ENCODE measurements around the gene PDE4D. TPM values are rescaled to one million over a fixed set of nuclear protein-coding genes. Genes with fewer than 3 reads are reported as not detected.
"Not testable (repeated sequence)": the region's sequence is repeated elsewhere in the genome, so short reads cannot be mapped to it uniquely, and the experiment has no call there.

The PDE4D gene
- total RNA-seq, 4 donors from 2014 or later = 35.0 to 121 (median 63.4) TPM

DNA sequence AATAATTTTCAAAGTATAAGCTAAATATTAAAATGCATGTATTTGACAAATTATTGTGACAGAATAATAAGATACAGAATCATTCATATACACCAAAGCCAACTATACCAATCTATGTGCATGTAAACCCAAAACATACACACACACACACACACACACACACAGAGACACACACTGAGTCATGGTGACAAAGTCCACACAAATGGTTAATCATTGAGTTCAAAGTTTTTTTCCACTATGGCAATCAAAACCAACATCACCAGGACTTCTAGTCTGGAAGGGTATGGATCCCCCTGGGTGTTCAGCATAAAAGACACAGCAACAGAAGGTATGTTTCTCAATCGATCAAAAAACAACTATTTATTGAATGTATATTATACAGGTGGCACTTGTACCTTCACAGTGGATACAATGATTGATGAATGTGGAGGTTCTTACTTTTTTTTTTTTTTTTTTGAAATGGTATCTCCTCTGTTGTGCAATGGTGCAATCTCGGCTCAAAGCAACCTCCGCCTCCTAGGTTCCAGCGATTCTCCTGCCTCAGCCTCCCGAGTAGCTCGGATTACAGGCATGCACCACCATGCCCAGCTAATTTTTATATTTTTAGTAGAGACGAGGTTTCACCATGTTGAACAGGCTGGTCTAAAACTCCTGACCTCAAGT, 137.0 kb downstream of the PDE4D start:
- 93 to 98% methylated on average over 5 to 7 of the region's 7 CpGs for WGBS, 2 donors (ENCODE audit: low coverage in 1 of 2)
- TF ChIP-seq EP300 (IDR thresholded peaks at IDR 0.05) (no peak), POLR2A (IDR thresholded peaks at IDR 0.05) (no peak), POLR2AphosphoS5 (IDR thresholded peaks at IDR 0.05) (no peak)
- TF ChIP-seq, protein P1, sequence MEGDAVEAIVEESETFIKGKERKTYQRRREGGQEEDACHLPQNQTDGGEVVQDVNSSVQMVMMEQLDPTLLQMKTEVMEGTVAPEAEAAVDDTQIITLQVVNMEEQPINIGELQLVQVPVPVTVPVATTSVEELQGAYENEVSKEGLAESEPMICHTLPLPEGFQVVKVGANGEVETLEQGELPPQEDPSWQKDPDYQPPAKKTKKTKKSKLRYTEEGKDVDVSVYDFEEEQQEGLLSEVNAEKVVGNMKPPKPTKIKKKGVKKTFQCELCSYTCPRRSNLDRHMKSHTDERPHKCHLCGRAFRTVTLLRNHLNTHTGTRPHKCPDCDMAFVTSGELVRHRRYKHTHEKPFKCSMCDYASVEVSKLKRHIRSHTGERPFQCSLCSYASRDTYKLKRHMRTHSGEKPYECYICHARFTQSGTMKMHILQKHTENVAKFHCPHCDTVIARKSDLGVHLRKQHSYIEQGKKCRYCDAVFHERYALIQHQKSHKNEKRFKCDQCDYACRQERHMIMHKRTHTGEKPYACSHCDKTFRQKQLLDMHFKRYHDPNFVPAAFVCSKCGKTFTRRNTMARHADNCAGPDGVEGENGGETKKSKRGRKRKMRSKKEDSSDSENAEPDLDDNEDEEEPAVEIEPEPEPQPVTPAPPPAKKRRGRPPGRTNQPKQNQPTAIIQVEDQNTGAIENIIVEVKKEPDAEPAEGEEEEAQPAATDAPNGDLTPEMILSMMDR (IDR thresholded peaks at IDR 0.05) = no peak

DNA sequence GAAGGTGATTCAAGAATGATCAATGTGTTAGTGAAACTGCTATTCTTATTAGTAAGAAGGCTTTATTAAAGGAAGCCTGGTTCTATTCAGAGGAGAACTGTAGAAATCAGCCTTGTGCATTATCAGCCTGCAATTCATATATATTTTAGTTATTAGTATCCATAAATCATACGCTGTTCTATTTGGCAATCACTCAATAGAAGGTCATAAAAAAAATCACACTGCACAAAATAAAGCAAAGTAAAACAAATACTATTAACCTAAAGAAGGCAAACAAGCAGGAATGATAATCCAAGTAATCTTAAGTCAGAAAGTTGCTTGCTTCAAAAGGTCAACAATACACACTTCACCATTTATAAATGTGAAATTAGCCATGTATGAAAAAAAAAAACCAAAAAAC, 138.1 kb downstream of the PDE4D start:
- no peaks in the 10 kb centered on the region for H3K27me3 ChIP-seq
- 89 to 96% methylated on average over 1 of the region's 1 CpG for WGBS, 2 donors (ENCODE audit: low coverage in 1 of 2)
- H3K27ac ChIP-seq = no peak overlapping the region
- TF ChIP-seq, protein P1 (IDR thresholded peaks at IDR 0.05) = no peak
- TF ChIP-seq EP300 (IDR thresholded peaks at IDR 0.05) = no peak
- TF ChIP-seq POLR2A (IDR thresholded peaks at IDR 0.05) = no peak
- no peak for TF ChIP-seq POLR2AphosphoS5 (IDR thresholded peaks at IDR 0.05)
- H3K36me3 ChIP-seq = no peaks in the 10 kb centered on the region
- no peaks in the 10 kb centered on the region for H3K4me1 ChIP-seq
- ATAC-seq = no peak
- H3K4me3 ChIP-seq = no peak overlapping the region
- H3K9me3 ChIP-seq = no peaks in the 10 kb centered on the region

More for the DNA sequence above, 137.0 kb downstream of the PDE4D start:
- Histone ChIP-seq H3K36me3 (no peaks in the 10 kb centered on the region), H3K9me3 (no peaks in the 10 kb centered on the region), H3K27ac (no peak overlapping the region), H3K4me3 (no peak overlapping the region), H3K4me1 (no peaks in the 10 kb centered on the region), H3K27me3 (no peaks in the 10 kb centered on the region)
- no peak for ATAC-seq

DNA sequence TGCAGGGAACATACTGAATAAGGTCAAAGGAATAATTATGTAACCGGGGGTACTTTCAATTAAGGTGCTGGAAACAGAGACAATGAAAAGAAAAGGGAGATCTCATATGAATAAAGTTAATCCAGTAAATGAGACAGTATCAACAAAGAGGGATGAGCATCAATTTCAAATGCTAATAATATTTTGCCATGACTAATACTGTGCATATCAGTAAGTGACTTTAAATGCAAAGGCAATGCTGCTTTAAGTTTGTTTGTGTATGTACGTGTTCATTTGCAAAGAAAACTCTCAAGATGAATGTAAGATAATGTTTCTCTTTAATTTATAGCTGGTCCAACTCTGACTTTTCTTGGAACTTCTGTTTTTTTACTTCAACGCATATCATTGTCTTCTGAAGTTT, 139.9 kb downstream of the PDE4D start:
- H3K4me1 ChIP-seq = no peaks in the 10 kb centered on the region
- no peak overlapping the region for H3K4me3 ChIP-seq
- H3K9me3 ChIP-seq = no peaks in the 10 kb centered on the region
- 93 to 100% methylated on average over 3 of the region's 3 CpGs for WGBS, 2 donors (ENCODE audit: low coverage in 1 of 2)
- H3K36me3 ChIP-seq = no peaks in the 10 kb centered on the region
- ATAC-seq = no peak
- TF ChIP-seq, protein P1 (IDR thresholded peaks at IDR 0.05) = no peak
- TF ChIP-seq POLR2A (IDR thresholded peaks at IDR 0.05) = no peak
- no peak for TF ChIP-seq POLR2AphosphoS5 (IDR thresholded peaks at IDR 0.05)
- TF ChIP-seq EP300 (IDR thresholded peaks at IDR 0.05) = no peak
- H3K27ac ChIP-seq = no peak overlapping the region
- H3K27me3 ChIP-seq = no peaks in the 10 kb centered on the region

DNA sequence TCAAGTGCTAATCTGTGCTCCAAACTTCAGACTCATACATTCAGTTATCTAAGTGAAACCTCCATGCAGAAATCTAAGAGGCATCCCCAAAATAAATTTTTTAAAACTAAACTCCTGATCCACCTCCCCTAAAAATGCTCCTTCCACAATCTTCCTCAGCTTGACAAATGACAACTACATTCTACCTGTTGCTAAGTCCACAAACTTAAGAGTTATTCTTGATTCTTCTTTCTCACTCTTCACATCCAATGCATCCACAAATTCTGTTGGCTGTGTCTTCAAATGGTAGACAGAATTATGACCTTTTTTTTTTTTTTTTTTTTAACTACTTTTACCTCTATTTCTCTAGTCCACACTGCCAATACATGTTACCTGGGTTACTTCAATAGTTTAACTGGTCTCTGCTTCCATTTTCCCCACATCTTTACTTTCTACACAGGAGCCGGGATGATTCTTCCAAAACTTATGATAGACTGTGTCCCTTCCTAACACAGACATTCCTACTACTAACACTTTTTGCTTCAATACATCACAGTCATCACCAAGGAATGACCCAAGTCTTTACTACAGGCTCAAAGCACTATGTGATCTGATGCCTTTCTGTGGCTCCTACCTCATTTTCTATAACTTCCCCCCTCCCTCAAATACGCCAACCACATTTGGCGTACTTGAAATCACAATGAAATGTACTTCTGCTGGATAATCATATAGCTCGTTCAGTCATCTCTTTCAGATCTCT, 143.6 kb downstream of the PDE4D start:
- no peaks in the 10 kb centered on the region for H3K36me3 ChIP-seq
- H3K27me3 ChIP-seq = no peaks in the 10 kb centered on the region
- no peaks in the 10 kb centered on the region for H3K9me3 ChIP-seq
- WGBS, 2 donors (ENCODE audit: low coverage in 1 of 2) = 96 to 98% methylated on average over 4 of the region's 4 CpGs
- peaks cover 0 to 13% (median 0%) of the 10 kb centered on the region in 3 donors for H3K4me1 ChIP-seq
- H3K4me3 ChIP-seq = no peak overlapping the region
- H3K27ac ChIP-seq = no peak overlapping the region
- TF ChIP-seq POLR2A (IDR thresholded peaks at IDR 0.05) (no peak), POLR2AphosphoS5 (IDR thresholded peaks at IDR 0.05) (no peak), EP300 (IDR thresholded peaks at IDR 0.05) (no peak)
- TF ChIP-seq, protein P1 (IDR thresholded peaks at IDR 0.05) = no peak
- no peak for ATAC-seq

DNA sequence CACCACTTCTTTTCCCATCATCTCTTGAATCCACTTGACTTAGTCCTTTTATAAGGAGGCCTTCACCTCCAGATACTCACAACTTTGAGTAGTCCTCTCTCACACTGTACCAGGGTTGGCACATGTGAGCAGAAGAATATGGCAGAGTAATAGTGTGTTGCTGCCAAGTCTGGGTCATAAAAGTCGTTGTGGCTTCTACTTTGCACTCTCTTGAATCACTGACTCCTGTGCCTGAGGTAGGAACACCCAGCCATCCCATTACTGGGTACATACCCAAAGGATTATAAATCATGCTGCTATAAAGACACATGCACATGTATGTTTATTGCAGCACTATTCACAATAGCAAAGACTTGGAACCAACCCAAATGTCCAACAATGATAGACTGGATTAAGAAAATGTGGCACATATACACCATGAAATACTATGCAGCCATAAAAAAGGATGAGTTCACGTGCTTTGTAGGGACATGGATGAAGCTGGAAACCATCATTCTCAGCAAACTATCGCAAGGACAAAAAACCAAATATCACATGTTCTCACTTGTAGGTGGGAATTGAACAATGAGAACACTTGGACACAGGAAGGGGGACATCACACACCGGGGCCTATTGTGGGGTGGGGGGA, 145.4 kb downstream of the PDE4D start:
- not testable (repeated sequence) for H3K9me3 ChIP-seq, H3K27ac ChIP-seq, H3K4me3 ChIP-seq, H3K36me3 ChIP-seq, ATAC-seq, H3K27me3 ChIP-seq
- whole genome bisulfite sequencing, 2 donors (ENCODE audit: low coverage in 1 of 2) = 79 to 80% methylated on average over 1 to 4 of the region's 4 CpGs
- H3K4me1 ChIP-seq = peaks cover 0 to 19% (median 0%) of the 10 kb centered on the region in 3 donors
